T-helper 17 cell (primary cell): ENCODE data around the gene SPON2. TPM values are rescaled to one million over a fixed set of nuclear protein-coding genes. Genes with fewer than 3 reads are reported as not detected.
A peak's percentile ranks its signal among the peaks of the same experiment; 100 is the strongest.
"Not testable (repeated sequence)": the region's sequence is repeated elsewhere in the genome, so short reads cannot be mapped to it uniquely, and the experiment has no call there.

Experiments
- ATAC-seq: fragments of 150-1000 bp; cut with Tn5 transposase; 2 replicates; pipeline ENCODE4 v1.10.0; 2021; ENCODE audit warnings: mild to moderate bottlenecking, moderate library complexity
- DNase-seq, 3 donors: peaks; one replicate each; pipeline versions ENCODE4 v3.0.0 to v3.0.0-alpha.2; 2020 to 2021
- H3K9me3 ChIP-seq: one replicate; pipeline ENCODE4 v1.7.0; 2013; ENCODE audit warnings: low read length, mild to moderate bottlenecking; ENCODE audit not compliant: control insufficient read depth, poor library complexity, severe bottlenecking
- H3K27ac Mint-ChIP-seq: one replicate; pipeline ENCODE4 v1.8.0; 2022; ENCODE audit warnings: mild to moderate bottlenecking, moderate library complexity, mixed read lengths
- H3K27me3 Mint-ChIP-seq: one replicate; pipeline ENCODE4 v1.8.0; 2022; ENCODE audit warnings: mixed read lengths
- H3K36me3 Mint-ChIP-seq: one replicate; pipeline ENCODE4 v1.8.0; 2022; ENCODE audit warnings: low read depth, mixed read lengths
- H3K4me1 Mint-ChIP-seq: one replicate; pipeline ENCODE4 v1.8.0; 2022; ENCODE audit warnings: mild to moderate bottlenecking, mixed read lengths
- H3K4me3 Mint-ChIP-seq: one replicate; pipeline ENCODE4 v1.8.0; 2022; ENCODE audit warnings: mild to moderate bottlenecking, moderate library complexity, mixed read lengths
- total RNA-seq, 4 donors: library from RNA in 2 of 4; stranded (reverse) in 2 of 4; gene quantifications; one replicate each; pipeline ENCODE4 v1.2.3 and lab custom pipeline; 2022 to 2026

The SPON2 gene
- total RNA-seq, 2 donors from 2014 or later = 5.2 to 7.4 TPM

GRCh38 chr4:1153567-1154090, 18.8 kb downstream of the SPON2 start:
- ATAC-seq (no peak), DNase-seq (no peak)
- Mint-ChIP-seq H3K36me3 (no peaks in the 10 kb centered on the region), H3K4me1 (no peaks in the 10 kb centered on the region), H3K27me3 (peaks cover 39% of the 10 kb centered on the region), H3K4me3 (no peak overlapping the region), H3K27ac (no peak overlapping the region)
- no peaks in the 10 kb centered on the region for H3K9me3 ChIP-seq

GRCh38 chr4:1152290-1152689, 20.1 kb downstream of the SPON2 start:
- H3K9me3 ChIP-seq = no peaks in the 10 kb centered on the region
- H3K36me3 Mint-ChIP-seq = no peaks in the 10 kb centered on the region
- DNase-seq (no peak), ATAC-seq (no peak)
- H3K4me3 Mint-ChIP-seq = no peak overlapping the region
- no peak overlapping the region for H3K27ac Mint-ChIP-seq
- H3K4me1 Mint-ChIP-seq = no peaks in the 10 kb centered on the region
- H3K27me3 Mint-ChIP-seq = peaks cover 41% of the 10 kb centered on the region

GRCh38 chr4:1151541-1151940, 20.8 kb downstream of the SPON2 start:
- peaks cover 40% of the 10 kb centered on the region for H3K27me3 Mint-ChIP-seq
- H3K9me3 ChIP-seq = no peaks in the 10 kb centered on the region
- no peaks in the 10 kb centered on the region for H3K36me3 Mint-ChIP-seq
- no peak for ATAC-seq
- no peak for DNase-seq
- H3K27ac Mint-ChIP-seq = no peak overlapping the region
- no peak overlapping the region for H3K4me3 Mint-ChIP-seq
- H3K4me1 Mint-ChIP-seq = no peaks in the 10 kb centered on the region

GRCh38 chr4:1150875-1151274, 21.5 kb downstream of the SPON2 start:
- no peaks in the 10 kb centered on the region for H3K9me3 ChIP-seq

GRCh38 chr4:1139860-1140259, 32.5 kb downstream of the SPON2 start:
- H3K9me3 ChIP-seq = no peaks in the 10 kb centered on the region
- Mint-ChIP-seq H3K36me3 (peaks cover 5% of the 10 kb centered on the region), H3K27me3 (peaks cover 53% of the 10 kb centered on the region), H3K4me3 (no peak overlapping the region), H3K27ac (no peak overlapping the region), H3K4me1 (peaks cover 21% of the 10 kb centered on the region)
- DNase-seq (no peak), ATAC-seq (no peak)

More at GRCh38 chr4:1150875-1151274, 21.5 kb downstream of the SPON2 start:
- Mint-ChIP-seq H3K36me3 (no peaks in the 10 kb centered on the region), H3K27me3 (peaks cover 33% of the 10 kb centered on the region), H3K27ac (no peak overlapping the region), H3K4me3 (no peak overlapping the region), H3K4me1 (no peaks in the 10 kb centered on the region)
- DNase-seq (no peak), ATAC-seq (no peak)

GRCh38 chr4:1137850-1138249, 34.5 kb downstream of the SPON2 start:
- Mint-ChIP-seq H3K36me3 (peaks cover 2% of the 10 kb centered on the region), H3K4me3 (peak overlapping the region; percentile 87), H3K27me3 (peaks cover 42% of the 10 kb centered on the region), H3K27ac (no peak overlapping the region), H3K4me1 (peaks cover 20% of the 10 kb centered on the region)
- ATAC-seq (no peak), DNase-seq (no peak)
- H3K9me3 ChIP-seq = no peaks in the 10 kb centered on the region

GRCh38 chr4:1137063-1137776, 35.2 kb downstream of the SPON2 start:
- ATAC-seq = no peak
- Mint-ChIP-seq H3K4me1 (peaks cover 20% of the 10 kb centered on the region), H3K27ac (no peak overlapping the region), H3K36me3 (no peaks in the 10 kb centered on the region), H3K4me3 (peak overlapping the region; percentile 87), H3K27me3 (peaks cover 36% of the 10 kb centered on the region)
- H3K9me3 ChIP-seq = no peaks in the 10 kb centered on the region
- no peak for DNase-seq

GRCh38 chr4:1136048-1136447, 36.3 kb downstream of the SPON2 start:
- H3K27ac Mint-ChIP-seq = no peak overlapping the region

GRCh38 chr4:1133033-1133432, 39.4 kb downstream of the SPON2 start:
- H3K27me3 Mint-ChIP-seq = peaks cover 10% of the 10 kb centered on the region

More at GRCh38 chr4:1136048-1136447, 36.3 kb downstream of the SPON2 start:
- H3K4me1 Mint-ChIP-seq = peaks cover 18% of the 10 kb centered on the region
- no peak for DNase-seq
- peaks cover 27% of the 10 kb centered on the region for H3K27me3 Mint-ChIP-seq
- H3K4me3 Mint-ChIP-seq = no peak overlapping the region
- ATAC-seq = no peak
- H3K36me3 Mint-ChIP-seq = no peaks in the 10 kb centered on the region
- no peaks in the 10 kb centered on the region for H3K9me3 ChIP-seq

GRCh38 chr4:1130316-1131186, 41.8 kb downstream of the SPON2 start:
- peaks cover 5% of the 10 kb centered on the region for H3K4me1 Mint-ChIP-seq
- DNase-seq (peak; percentile 33 to 77 (median 50)), ATAC-seq (peak; percentile 100)
- peaks cover 28% of the 10 kb centered on the region for H3K27me3 Mint-ChIP-seq
- H3K27ac Mint-ChIP-seq = no peak overlapping the region
- H3K36me3 Mint-ChIP-seq = no peaks in the 10 kb centered on the region
- no peaks in the 10 kb centered on the region for H3K9me3 ChIP-seq
- no peak overlapping the region for H3K4me3 Mint-ChIP-seq

More at GRCh38 chr4:1133033-1133432, 39.4 kb downstream of the SPON2 start:
- Mint-ChIP-seq H3K27ac (no peak overlapping the region), H3K36me3 (no peaks in the 10 kb centered on the region), H3K4me3 (no peak overlapping the region), H3K4me1 (peaks cover 20% of the 10 kb centered on the region)
- DNase-seq = no peak
- H3K9me3 ChIP-seq = no peaks in the 10 kb centered on the region
- ATAC-seq = no peak

- DNase-seq = no peak
- H3K4me1 Mint-ChIP-seq = peaks cover 7% of the 10 kb centered on the region
Observed at GRCh38 chr4:1126506-1126905, 45.9 kb downstream of the SPON2 start.

GRCh38 chr4:1125466-1125865, 46.9 kb downstream of the SPON2 start:
- not testable (repeated sequence) for H3K36me3 Mint-ChIP-seq, H3K4me3 Mint-ChIP-seq, H3K4me1 Mint-ChIP-seq, H3K27ac Mint-ChIP-seq, ATAC-seq, DNase-seq, H3K9me3 ChIP-seq
- H3K27me3 Mint-ChIP-seq = peaks cover 42% of the 10 kb centered on the region

More at GRCh38 chr4:1126506-1126905, 45.9 kb downstream of the SPON2 start:
- H3K36me3 Mint-ChIP-seq = no peaks in the 10 kb centered on the region
- H3K27ac Mint-ChIP-seq = no peak overlapping the region
- H3K9me3 ChIP-seq = no peaks in the 10 kb centered on the region
- no peak for ATAC-seq
- H3K4me3 Mint-ChIP-seq = no peak overlapping the region
- peaks cover 41% of the 10 kb centered on the region for H3K27me3 Mint-ChIP-seq

- H3K36me3 Mint-ChIP-seq = no peaks in the 10 kb centered on the region
- DNase-seq (no peak), ATAC-seq (no peak)
- no peak overlapping the region for H3K4me3 Mint-ChIP-seq
- no peak overlapping the region for H3K27ac Mint-ChIP-seq
- H3K27me3 Mint-ChIP-seq = peaks cover 40% of the 10 kb centered on the region
- H3K9me3 ChIP-seq = no peaks in the 10 kb centered on the region
- H3K4me1 Mint-ChIP-seq = peaks cover 6% of the 10 kb centered on the region
Observed at GRCh38 chr4:1124818-1125217, 47.6 kb downstream of the SPON2 start.
